Measurements from ENCODE around the gene BTBD9.

BTBD9 gene

GRCh38 chr6:38273325-38273724, 366.4 kb downstream of the BTBD9 start:
- no peak for DNase-seq

- no peak for DNase-seq
Measured at GRCh38 chr6:38272222-38272621, 367.5 kb downstream of the BTBD9 start.

GRCh38 chr6:38271081-38271480, 368.6 kb downstream of the BTBD9 start:
- no peak for DNase-seq

GRCh38 chr6:38270367-38270766, 369.4 kb downstream of the BTBD9 start:
- no peak for DNase-seq

GRCh38 chr6:38269461-38270172, 370.1 kb downstream of the BTBD9 start:
- DNase-seq = no peak

- DNase-seq = no peak
Measured at GRCh38 chr6:38268342-38268741, 371.4 kb downstream of the BTBD9 start.

- DNase-seq = no peak
Measured at GRCh38 chr6:38266921-38267354, 372.8 kb downstream of the BTBD9 start.

GRCh38 chr6:38264605-38265004, 375.1 kb downstream of the BTBD9 start:
- no peak for DNase-seq

- DNase-seq = no peak
Measured at GRCh38 chr6:38262609-38263008, 377.1 kb downstream of the BTBD9 start.

- no peak for DNase-seq
Measured at GRCh38 chr6:38262026-38262425, 377.7 kb downstream of the BTBD9 start.

GRCh38 chr6:38261626-38262025, 378.1 kb downstream of the BTBD9 start:
- DNase-seq = no peak

- DNase-seq = no peak
Measured at GRCh38 chr6:38259736-38260135, 380.0 kb downstream of the BTBD9 start.

GRCh38 chr6:38248500-38249234, 391.1 kb downstream of the BTBD9 start:
- DNase-seq = no peak

GRCh38 chr6:38245295-38245694, 394.4 kb downstream of the BTBD9 start:
- DNase-seq = no peak

- DNase-seq = no peak
Measured at GRCh38 chr6:38244869-38245268, 394.9 kb downstream of the BTBD9 start.

- DNase-seq = no peak
Measured at GRCh38 chr6:38241200-38241871, 398.4 kb downstream of the BTBD9 start.

- no peak for DNase-seq
Measured at GRCh38 chr6:38239719-38240451, 399.8 kb downstream of the BTBD9 start.

- DNase-seq = no peak
Measured at GRCh38 chr6:38236631-38237030, 403.1 kb downstream of the BTBD9 start.

- no peak for DNase-seq
Measured at GRCh38 chr6:38234934-38235682, 404.6 kb downstream of the BTBD9 start.

GRCh38 chr6:38234141-38234540, 405.6 kb downstream of the BTBD9 start:
- no peak for DNase-seq

GRCh38 chr6:38233161-38233791, 406.5 kb downstream of the BTBD9 start:
- no peak for DNase-seq

- no peak for DNase-seq
Measured at GRCh38 chr6:38225766-38226165, 414.0 kb downstream of the BTBD9 start.

Data from midbrain (tissue), 1 donor.